Measurements from ENCODE around the gene CFAP90.

CFAP90 gene

GRCh38 chr5:7822449-7822848, 28.5 kb downstream of the CFAP90 start:
- no peak for TF ChIP-seq TAF1 (IDR thresholded peaks at IDR 0.05; ENCODE audit: borderline replicate concordance, insufficient read depth, low read length)
- TF ChIP-seq FOXP2 (optimal IDR thresholded peaks at IDR 0.05; ENCODE audit: borderline replicate concordance, extremely low read depth, extremely low read length, insufficient read depth) = no peak
- no peak for TF ChIP-seq SIN3A (IDR thresholded peaks at IDR 0.05; ENCODE audit: borderline replicate concordance, insufficient read depth, low read length)
- TF ChIP-seq REST (IDR thresholded peaks at IDR 0.05; ENCODE audit: insufficient read depth in 1 of 2, low read depth in 2 of 2, low read length in 2 of 2) = no peak
- TF ChIP-seq POLR2AphosphoS5 (IDR thresholded peaks at IDR 0.05; ENCODE audit: low read depth, low read length) = no peak

GRCh38 chr5:7816535-7816901, 34.4 kb downstream of the CFAP90 start:
- TF ChIP-seq TAF1 (IDR thresholded peaks at IDR 0.05; ENCODE audit: borderline replicate concordance, insufficient read depth, low read length) = no peak
- no peak for TF ChIP-seq FOXP2 (optimal IDR thresholded peaks at IDR 0.05; ENCODE audit: borderline replicate concordance, extremely low read depth, extremely low read length, insufficient read depth)
- no peak for TF ChIP-seq SIN3A (IDR thresholded peaks at IDR 0.05; ENCODE audit: borderline replicate concordance, insufficient read depth, low read length)
- TF ChIP-seq REST (IDR thresholded peaks at IDR 0.05; ENCODE audit: insufficient read depth in 1 of 2, low read depth in 2 of 2, low read length in 2 of 2) = no peak
- no peak for TF ChIP-seq POLR2AphosphoS5 (IDR thresholded peaks at IDR 0.05; ENCODE audit: low read depth, low read length)

GRCh38 chr5:7815892-7816534, 34.9 kb downstream of the CFAP90 start:
- no peak for TF ChIP-seq TAF1 (IDR thresholded peaks at IDR 0.05; ENCODE audit: borderline replicate concordance, insufficient read depth, low read length)

- TF ChIP-seq SIN3A (IDR thresholded peaks at IDR 0.05; ENCODE audit: borderline replicate concordance, insufficient read depth, low read length) (no peak), REST (IDR thresholded peaks at IDR 0.05; ENCODE audit: insufficient read depth in 1 of 2, low read depth in 2 of 2, low read length in 2 of 2) (no peak), POLR2AphosphoS5 (IDR thresholded peaks at IDR 0.05; ENCODE audit: low read depth, low read length) (no peak), TAF1 (IDR thresholded peaks at IDR 0.05; ENCODE audit: borderline replicate concordance, insufficient read depth, low read length) (no peak), FOXP2 (optimal IDR thresholded peaks at IDR 0.05; ENCODE audit: borderline replicate concordance, extremely low read depth, extremely low read length, insufficient read depth) (no peak)
Observed at GRCh38 chr5:7814816-7815215, 36.1 kb downstream of the CFAP90 start.

DNA sequence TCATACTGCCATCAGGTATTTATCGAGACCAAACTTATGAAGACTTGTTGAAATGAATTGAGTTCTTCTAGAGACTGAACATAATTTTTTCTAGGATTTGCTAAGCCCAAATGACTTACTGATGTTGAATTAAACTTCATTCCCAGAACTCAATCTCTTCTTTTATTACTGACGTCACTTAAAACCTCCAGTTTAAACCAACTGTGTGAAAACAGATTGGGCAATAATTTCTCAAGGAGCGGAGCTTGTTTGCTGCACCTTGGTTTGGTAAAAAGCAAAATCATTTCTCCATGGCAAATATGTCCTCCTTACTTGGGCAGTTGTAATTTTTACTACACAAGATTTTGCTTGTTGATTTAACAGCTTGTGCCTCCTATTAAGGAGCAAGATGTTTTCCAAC, 37.4 kb downstream of the CFAP90 start:
- TF ChIP-seq POLR2AphosphoS5 (IDR thresholded peaks at IDR 0.05; ENCODE audit: low read depth, low read length) = no peak
- TF ChIP-seq TAF1 (IDR thresholded peaks at IDR 0.05; ENCODE audit: borderline replicate concordance, insufficient read depth, low read length) = no peak
- TF ChIP-seq REST (IDR thresholded peaks at IDR 0.05; ENCODE audit: insufficient read depth in 1 of 2, low read depth in 2 of 2, low read length in 2 of 2) = no peak
- TF ChIP-seq FOXP2 (optimal IDR thresholded peaks at IDR 0.05; ENCODE audit: borderline replicate concordance, extremely low read depth, extremely low read length, insufficient read depth) = no peak
- no peak for TF ChIP-seq SIN3A (IDR thresholded peaks at IDR 0.05; ENCODE audit: borderline replicate concordance, insufficient read depth, low read length)

Measured in PFSK-1 (cell line).